Bone marrow (tissue), 2 donors: ENCODE data around the gene ADNP2.

Experiments used
- DNase-seq, 2 donors: peaks; one replicate each; lab custom pipeline; 2025; lab: John Stamatoyannopoulos, UW

ADNP2 gene

DNA sequence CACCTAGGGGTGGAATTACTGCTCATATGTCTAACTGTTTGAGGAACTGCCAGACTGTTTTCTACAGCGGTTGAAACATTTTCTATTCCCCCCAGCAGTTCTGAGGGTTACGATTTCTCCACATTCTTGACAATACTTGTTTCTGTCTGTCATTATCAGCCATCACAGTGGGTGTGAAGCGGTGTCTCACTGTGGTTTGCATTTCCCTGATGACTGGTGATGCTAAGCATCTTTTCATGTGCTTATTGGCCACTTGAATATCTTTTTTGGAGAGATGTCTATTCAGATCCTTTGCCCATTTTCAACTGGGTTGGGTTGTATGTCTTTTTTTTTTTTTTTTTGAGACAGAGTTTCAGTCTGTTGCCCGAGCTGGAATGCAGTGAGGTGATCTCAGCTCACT is 63.0 kb downstream of the ADNP2 start:
- no peak for DNase-seq

DNA sequence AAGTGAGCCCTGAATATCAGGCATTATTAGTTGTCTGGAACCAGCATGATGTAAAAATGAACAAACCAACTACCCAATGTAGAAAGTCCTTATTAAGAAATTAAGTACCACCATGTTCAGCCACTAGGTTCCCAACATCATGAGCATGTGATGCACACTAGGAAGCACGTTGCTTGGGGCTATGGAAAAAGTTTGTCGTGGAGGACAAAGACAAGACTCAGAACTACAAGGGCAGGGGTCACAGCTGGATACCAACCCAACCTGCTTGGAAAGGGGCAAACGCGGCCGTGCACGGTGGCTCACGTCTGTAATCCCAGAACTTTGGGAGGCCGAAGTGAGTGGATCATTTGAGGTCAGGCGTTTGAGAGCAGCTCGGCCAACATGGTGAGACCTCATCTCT is 64.0 kb downstream of the ADNP2 start:
- no peak for DNase-seq

DNA sequence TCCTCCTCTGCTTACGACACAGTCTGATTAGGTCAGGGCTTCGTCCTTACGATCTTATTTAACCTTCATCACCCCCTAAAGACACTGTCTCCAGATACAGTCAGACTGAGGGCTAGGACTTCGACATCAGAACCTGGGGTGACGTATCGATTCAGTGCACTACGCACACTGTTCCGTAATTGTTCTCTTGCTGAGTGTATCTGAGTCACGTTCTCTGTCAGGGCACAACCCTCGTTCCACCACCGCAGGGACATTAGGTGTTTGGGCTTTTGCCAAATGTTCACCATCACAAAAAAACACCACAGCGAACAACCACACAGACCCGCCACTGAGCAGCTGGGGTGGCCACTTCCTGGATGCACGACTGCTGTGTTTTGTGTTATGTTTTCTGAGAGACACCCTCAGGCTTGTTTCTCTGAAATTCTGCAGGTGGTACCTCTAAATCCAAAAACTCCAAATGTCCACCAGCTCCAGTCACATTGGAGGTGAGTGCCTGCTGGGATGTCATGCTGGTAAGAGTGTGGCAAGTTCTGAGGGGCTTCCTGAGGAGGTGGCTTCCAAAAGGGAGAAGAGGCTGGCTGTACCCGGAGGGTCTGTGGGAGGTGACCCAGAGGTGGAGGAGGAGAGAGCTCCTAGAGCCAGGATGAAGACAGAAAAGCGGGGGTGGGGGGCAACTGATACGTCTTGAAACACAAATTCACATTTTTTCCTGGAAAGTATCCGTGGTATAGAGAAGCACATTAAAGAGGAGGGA is 66.6 kb downstream of the ADNP2 start:
- no peak for DNase-seq

DNA sequence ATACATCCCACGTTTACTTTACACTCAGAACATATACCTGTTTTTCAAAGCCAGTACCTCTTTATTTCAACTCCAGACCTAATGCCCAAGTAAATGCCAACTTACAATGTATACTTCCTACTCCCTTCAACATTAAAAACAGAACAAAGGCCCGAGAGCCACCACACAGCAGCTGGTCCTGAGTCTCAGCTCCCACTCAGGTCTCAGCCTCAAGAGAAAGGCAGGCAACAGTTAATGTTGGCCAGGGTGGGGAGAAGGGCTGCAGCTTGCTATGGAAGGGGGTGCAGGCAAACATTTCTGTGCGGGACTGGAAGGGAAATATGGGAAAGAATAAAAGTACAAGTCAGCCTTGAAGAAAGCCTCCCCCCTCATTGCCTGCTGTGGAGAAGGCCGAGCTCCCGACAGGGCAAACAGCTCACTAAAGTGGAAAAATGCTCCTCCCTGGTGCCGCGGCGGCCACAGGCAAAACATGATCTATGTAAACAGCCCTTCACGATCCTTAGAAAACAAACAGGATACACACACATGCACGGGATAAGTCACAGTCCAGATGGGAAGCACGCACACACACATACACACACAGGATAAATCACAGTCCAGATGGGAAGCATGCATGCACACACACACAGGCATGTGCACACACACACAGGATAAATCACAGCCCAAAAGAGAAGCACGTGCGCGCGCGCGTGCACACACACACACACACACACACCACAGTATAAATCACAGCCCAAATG is 67.4 kb downstream of the ADNP2 start:
- DNase-seq, result no peak

DNA sequence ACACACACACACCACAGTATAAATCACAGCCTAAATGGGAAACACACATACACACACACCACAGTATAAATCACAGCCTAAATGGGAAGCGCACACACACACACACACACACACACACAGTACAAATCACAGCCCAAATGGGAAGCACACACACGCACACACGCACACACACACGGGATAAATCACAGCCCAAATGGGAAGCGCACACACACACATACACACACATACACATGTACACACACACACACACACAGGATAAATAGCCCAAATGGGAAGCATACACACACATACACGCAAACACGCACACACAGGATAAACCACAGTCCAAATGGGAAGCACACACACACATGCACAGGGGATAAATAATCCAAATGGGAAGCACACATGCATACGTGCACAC is 68.1 kb downstream of the ADNP2 start:
- no peak for DNase-seq

DNA sequence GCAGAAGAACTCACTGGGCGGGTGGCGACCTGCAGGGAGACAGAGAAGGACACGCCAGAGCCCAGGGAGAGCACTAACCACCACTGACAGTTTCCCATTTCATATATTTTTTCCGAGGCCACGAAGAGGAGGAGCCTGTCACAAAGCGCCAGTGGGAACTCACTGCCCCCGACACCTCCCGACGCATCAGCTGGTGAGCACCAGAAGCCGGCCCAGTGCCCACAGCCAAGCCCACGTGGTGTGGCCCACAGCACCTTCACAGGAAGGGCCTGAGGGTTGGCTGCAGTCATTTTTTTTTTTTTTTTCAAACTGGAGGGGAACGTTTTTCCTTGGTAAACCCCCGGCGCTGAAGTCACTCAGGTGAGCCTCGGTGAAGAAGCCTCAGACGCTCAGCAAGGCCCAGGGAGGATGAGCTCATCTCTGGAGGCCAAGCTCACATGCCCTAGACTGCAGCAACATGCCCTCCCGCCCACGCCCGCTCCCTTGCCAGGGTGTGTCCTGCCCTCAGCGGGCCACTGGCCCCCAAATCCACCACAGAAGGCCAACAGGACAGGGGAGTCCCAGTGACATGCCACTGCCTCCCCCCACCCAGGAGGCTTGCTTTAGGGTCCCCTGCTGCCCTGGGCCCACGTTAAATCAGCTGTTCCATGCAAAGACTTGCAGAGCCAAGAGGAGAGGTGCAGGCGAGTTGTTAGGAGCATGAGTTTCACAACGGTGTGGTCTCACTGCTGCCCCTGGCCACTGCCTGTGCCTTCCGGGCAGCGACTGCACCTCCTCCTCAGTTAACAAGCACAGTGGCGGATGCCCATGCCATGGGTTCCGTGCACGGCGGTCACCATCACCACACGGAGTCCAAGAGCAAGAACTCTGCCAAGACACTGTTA is 70.1 kb downstream of the ADNP2 start:
- DNase-seq, result no peak

DNA sequence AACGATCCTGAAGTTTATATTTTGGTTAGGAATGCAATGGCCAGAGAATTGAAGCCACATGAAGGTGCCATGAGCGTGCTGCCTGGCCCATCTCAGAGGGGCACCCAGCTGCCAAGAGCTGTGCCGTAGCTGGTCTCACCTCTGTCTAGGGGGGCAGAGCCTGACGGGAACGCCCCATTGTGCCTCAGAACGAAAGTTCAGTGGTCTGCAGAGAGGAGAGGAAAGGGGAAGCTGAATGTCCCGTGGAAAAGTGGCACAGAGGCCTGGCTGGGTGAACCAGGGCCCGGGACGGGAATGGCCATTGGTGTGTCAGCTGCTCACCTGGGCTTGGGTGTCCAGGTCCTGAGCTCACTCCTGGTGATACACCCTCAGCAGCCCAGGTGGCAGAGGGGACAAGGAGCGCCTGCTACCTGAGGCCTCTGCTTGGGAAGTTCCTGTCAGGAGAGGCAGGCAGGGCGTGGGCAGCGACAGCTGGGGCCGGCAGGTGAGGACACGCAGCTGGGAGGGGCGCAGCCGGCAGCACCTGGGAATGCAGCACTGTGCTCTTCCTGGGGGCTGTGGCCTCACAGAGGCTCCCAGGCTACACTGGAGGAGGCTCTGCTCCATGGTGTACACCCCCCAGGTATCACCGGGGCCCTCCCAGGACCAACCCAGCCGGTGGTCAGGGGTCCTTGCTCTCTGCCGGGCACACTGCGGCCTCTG is 70.9 kb downstream of the ADNP2 start:
- DNase-seq, result no peak

DNA sequence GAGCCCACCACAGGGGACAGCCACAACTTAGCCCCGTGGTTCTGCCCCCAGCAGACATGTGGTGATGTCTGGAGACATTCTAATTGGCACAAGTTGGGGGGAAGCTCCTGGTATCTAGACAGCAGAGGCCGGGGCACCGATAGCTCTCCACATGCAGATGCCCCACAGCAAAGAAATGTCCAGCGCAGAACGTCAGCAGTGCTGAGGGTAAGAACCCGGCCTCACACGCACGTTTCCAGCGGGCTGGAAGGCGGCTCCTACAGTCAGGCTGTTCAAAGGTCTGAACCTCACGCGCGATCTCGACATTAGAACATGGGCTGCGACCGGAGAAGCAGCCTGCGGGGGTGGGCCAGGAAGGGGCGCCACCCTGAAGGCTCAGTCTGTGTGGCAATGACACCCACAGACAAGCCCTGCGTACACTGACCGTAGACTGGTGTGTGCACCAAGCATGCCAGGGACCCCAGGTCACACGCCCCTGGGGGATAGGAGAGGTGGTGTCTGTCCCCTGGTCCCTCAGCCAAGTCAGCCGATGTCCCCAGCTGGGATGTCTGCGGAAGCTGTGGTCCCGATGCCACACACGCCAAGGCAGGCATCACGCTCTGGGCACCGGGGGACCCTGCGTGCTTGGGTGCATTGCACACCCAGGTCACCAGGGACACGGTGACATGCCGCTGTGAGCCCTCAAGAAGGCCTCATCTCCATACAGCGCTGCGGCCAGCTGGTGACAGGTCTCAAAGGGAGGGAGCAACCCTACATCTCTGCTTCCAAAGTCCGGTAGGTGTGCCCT is 71.9 kb downstream of the ADNP2 start:
- DNase-seq, result no peak

DNA sequence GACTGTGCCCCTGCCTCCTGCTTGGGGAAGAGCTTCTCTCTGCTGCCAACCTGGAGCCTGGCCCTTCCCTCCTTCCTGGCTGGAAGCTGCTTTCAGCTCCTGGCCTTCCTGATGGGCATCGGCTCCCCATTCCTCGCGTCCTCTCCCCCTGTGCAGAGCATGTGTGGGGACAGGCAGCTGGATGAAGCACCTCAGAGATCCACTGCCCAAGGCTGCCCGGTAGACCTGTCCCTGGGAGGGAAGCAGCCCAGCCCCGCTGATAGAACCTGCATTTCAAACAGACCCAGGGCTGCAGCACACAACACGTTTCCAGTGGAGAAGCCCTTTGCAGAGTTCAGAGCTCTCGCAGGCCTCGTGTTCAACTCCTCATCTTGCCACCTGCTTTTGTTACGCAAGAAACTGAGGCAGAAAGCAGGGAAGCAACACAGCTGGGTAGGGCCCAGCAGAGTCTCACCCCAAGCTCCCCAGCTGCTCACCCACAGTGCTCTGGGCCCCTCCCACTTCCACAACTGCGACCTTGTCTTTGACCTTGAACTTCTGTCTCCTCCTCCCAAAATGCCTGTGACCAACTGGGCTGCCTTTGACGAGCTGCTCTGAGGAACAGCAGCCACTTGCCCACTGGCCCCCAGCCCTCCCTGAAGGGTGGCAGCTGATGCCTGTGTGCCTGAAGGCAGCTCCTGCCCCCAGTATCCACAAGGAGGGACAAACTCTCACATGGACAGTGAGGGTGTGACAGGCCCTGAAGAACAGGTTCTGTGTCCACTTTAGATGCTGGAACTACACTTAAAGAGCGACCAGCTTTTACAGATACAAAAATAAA is 72.8 kb downstream of the ADNP2 start:
- DNase-seq, result no peak

DNA sequence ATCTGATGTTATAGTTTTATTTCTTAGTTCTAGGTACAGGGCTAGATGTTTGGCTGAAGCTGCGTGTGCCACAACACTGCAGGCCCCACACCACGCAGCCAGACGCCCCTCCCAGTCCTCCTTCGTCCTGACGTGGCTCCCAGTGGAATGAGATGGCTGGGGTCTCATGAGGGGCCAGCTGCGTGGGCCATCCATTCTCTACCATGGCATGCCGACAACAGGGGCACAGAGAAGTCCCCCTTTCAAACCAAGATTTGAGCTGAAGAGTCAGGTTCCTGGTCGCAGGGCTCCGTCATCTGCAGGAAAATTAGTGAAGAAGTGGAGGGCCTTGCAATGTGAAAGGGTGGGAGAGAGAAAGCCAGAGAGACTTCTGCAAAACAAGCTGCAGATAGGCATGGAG is 73.8 kb downstream of the ADNP2 start:
- no peak for DNase-seq

DNA sequence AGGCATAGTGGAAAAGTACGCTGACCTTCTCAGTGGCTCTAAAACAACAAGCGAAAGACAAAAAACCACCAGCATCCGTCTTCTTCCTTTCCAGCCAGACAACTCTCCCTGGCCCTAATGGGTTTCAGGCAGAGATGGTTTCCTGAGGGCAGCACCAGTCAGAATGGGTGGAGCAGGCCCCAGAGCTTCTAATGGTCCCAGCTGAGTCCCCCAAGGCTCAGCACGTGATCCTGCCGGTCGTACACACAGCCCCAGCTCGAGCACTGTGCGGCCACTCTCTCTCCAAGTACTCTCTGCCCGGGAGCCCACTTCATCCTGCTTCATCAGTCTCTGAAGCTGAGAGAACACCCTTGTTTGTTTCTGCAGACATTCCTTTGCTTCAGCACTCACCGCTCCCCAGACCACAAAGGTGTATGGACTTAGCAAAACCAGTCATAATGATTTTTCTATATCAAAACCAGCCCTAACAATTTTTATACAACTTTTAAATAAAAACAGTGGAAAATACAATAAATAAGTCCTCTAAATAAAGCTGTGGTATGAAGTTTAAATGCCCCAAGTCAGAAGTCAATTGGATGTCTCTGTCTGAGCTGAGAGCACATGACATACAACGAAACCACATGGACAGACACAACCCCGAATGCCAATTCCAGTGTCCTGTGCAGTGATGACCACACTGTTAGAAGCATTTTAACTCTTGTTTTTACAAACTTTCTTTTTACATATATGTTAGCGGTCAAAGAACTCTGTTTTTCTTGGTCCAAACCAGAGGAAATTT is 74.4 kb downstream of the ADNP2 start:
- no peak for DNase-seq

DNA sequence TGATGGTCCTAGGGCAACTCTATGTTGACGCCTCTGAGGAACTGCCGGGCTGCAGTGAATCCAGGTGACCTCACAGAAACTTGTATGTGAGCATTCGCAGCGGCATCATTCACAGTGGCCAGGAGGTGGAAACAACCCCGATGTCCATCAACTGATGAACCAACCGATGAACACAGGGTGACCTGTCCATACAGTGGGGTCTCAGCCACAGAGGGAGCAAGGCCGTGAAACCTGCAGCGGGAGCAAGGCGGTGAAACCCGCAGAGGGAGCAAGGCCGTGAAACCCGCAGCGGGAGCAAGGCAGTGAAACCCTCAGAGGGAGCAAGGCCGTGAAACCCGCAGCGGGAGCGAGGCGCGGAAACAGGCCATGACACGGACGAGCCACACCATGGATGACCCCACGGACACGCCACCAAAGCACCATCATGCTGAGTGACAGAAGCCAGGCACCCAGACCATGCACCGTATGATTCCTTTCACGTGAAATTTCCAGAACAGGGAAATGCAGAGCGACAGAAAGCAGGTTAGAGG is 75.2 kb downstream of the ADNP2 start:
- no peak for DNase-seq

DNA sequence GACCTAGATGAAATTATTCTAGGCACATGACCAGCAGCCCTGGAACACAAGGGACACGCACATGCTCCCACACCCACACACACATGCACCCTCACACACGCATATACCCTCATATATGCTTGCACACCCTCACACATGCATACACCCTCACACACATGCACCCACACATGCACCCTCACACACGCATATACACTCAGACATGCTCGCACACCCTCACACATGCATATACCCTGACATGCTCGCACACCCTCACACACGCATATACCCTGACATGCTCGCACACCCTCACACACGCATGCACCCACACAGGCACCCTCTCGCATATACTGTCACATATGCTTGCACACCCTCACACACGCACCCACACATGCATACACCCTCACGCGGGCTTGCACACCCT is 76.5 kb downstream of the ADNP2 start:
- DNase-seq, result no peak

DNA sequence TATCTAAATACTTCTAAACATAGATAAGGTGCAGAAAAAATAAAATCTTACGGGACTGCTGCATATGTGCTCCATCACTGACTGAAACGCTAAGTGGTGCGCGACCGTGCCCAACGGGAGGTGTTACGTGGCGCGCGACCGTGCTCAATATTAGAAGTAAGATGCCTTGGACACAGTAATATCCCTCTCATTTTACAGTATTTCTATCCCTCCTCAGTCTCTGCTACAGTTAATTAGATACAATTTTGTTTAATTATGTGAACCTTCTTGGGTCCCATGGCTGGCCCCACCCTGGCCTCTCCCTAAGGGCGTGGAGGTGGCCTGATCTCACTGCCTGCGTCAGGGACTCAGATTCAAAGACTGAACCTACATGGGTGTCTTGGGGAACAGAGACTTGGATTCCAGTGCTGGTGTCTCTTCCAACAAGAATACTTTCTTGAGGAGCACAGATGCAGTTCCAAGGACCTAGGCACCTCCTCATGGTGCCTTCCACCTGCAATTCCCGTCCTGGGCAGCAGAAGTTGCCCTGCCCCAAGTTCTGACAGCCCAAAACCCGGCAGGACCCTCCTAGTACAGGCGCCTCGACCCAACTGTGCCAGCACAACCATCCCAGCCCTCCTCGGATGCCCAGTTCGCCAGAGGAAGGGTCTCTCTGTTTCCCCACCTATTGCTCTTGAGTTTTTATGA is 79.0 kb downstream of the ADNP2 start:
- no peak for DNase-seq

DNA sequence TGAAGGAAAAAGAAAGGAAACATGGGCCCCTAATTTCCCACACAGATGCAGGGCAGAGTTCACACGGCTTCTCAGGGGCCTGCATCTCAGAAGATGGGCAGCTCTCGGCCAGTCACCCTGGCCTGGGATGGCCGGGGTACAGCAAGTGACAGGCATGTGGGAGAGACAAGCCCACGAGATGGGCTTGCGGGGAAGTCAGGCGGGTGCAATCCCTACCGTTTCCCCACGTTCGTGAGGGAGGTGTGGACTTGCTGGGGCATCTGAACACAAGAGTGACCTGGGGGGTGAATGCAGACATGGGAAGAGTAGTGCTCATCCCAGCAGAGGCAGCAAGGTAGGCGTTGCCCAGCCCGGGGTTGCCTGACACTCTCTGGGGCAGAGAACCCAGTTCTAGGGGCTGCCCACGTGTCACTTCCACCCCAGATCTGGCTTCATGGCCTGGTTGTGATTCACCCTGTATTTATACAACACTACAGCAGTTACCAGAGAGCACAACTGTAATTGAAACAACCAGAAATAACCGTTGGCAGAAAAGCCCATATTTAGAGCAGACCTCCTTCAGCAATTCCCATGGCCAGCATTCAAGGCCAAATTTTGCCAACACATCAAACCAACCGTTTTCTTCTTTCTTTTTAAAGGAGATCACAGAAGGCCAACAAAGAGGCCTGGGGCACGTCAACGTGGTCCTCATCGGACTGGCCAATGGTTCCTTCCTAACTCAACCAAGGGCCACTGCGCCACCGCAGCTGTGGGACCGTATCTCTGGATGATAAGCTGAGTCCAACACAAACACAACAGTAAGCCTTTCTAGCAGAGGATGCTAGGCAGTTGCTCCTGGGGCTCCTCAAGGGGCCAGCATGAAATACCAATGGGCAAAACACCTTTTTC is 79.8 kb downstream of the ADNP2 start:
- DNase-seq, result no peak

DNA sequence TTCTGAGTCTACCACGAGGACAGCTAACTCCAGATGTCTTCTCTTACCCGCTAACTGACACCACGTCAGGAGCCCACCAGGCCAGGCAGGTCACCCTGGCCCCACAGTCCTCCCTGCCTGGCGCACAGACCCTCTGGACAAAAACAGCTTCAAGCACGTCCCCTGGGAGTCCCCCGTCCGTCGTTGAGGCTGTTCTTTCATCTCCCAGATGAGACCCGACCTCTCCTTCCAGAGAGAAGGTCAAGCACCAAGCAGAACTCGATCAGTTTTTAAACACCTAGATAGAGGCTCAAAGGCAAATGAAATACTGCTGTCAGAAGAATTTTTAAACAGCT is 80.4 kb downstream of the ADNP2 start:
- DNase-seq, result no peak
